Mesenchymal stem cell (in vitro differentiated cells and primary cell): Measurements from ENCODE around the gene KRT38.

Source experiments
- DNase-seq: peaks from one replicate; pipeline ENCODE4 v3.0.0-alpha.2; 2013
- H2AFZ ChIP-seq: one replicate; pipeline ENCODE4 v1.6.1; 2013; ENCODE audit warnings: low read depth, mild to moderate bottlenecking, control low read depth, inconsistent platforms, low read length, moderate library complexity
- H2AK5ac ChIP-seq: 2 replicates; pipeline ENCODE4 v1.6.1; 2013; ENCODE audit warnings: low read length, moderate library complexity, mild to moderate bottlenecking, inconsistent platforms; ENCODE audit not compliant: severe bottlenecking
- H2BK120ac ChIP-seq: one replicate; pipeline ENCODE4 v1.6.1; 2013; ENCODE audit warnings: low read depth, mild to moderate bottlenecking, inconsistent platforms, low read length, moderate library complexity
- H2BK12ac ChIP-seq, 2 experiments: one replicate each; pipeline ENCODE4 v1.6.1; 2013; ENCODE audit warnings: inconsistent platforms in 2 of 2, low read length in 2 of 2, mild to moderate bottlenecking in 2 of 2, moderate library complexity in 2 of 2, control low read depth in 1 of 2
- H2BK15ac ChIP-seq: one replicate; pipeline ENCODE4 v1.6.1; 2013; ENCODE audit warnings: mild to moderate bottlenecking, low read depth, inconsistent platforms; ENCODE audit not compliant: poor library complexity, severe bottlenecking
- H2BK5ac ChIP-seq: 2 replicates; pipeline ENCODE4 v1.6.1; 2013; ENCODE audit warnings: low read depth, mild to moderate bottlenecking, low read length, control low read depth, inconsistent platforms; ENCODE audit not compliant: poor library complexity, severe bottlenecking
- H3K14ac ChIP-seq, 2 experiments: one replicate each; pipeline ENCODE4 v1.6.1; 2013; ENCODE audit warnings: inconsistent platforms in 2 of 2, low read length in 2 of 2, control low read depth in 1 of 2, mild to moderate bottlenecking in 1 of 2, moderate library complexity in 1 of 2
- H3K18ac ChIP-seq, 2 experiments: one replicate each; pipeline ENCODE4 v1.6.1; 2013; ENCODE audit warnings: inconsistent platforms in 2 of 2, low read length in 2 of 2, control low read depth in 1 of 2, low read depth in 1 of 2, mild to moderate bottlenecking in 1 of 2
- H3K23ac ChIP-seq, 2 experiments: one replicate each; pipeline ENCODE4 v1.6.1; 2013; ENCODE audit warnings: inconsistent platforms in 2 of 2, low read length in 2 of 2, mild to moderate bottlenecking in 2 of 2, moderate library complexity in 2 of 2, control low read depth in 1 of 2
- H3K27ac ChIP-seq: 2 replicates; pipeline ENCODE4 v1.5.1; 2013; ENCODE audit warnings: mild to moderate bottlenecking, moderate library complexity, low read length, control low read depth, inconsistent platforms; ENCODE audit not compliant: poor library complexity, severe bottlenecking
- H3K27me3 ChIP-seq, 2 experiments: 2 replicates each; pipeline versions ENCODE4 v1.6.1 to v1.7.0; 2013; ENCODE audit warnings: low read length in 2 of 2, mild to moderate bottlenecking in 2 of 2, moderate library complexity in 2 of 2, control low read depth in 1 of 2, inconsistent platforms in 1 of 2; ENCODE audit not compliant: control insufficient read depth in 1 of 2, insufficient read depth in 1 of 2
- H3K36me3 ChIP-seq, 2 experiments: 2 replicates each; pipeline versions ENCODE4 v1.6.1 to v1.7.0; 2013; ENCODE audit warnings: low read length in 2 of 2, control low read depth in 1 of 2, inconsistent platforms in 1 of 2, low read depth in 1 of 2, mild to moderate bottlenecking in 1 of 2; ENCODE audit not compliant: insufficient read depth in 2 of 2, control insufficient read depth in 1 of 2
- H3K4ac ChIP-seq, 2 experiments: one replicate each; pipeline ENCODE4 v1.6.1; 2013; ENCODE audit warnings: inconsistent platforms in 2 of 2, low read length in 2 of 2, mild to moderate bottlenecking in 2 of 2, moderate library complexity in 2 of 2, control low read depth in 1 of 2, low read depth in 1 of 2
- H3K4me1 ChIP-seq: 2 replicates; pipeline ENCODE4 v1.6.1; 2013; ENCODE audit warnings: low read depth, low read length, control low read depth; ENCODE audit not compliant: control insufficient read depth, insufficient read depth
- H3K4me2 ChIP-seq: 2 replicates; pipeline ENCODE4 v1.6.1; 2013; ENCODE audit warnings: low read length, mild to moderate bottlenecking, inconsistent platforms; ENCODE audit not compliant: poor library complexity, severe bottlenecking
- H3K4me3 ChIP-seq, 2 experiments: 2 replicates each; pipeline versions ENCODE4 v1.5.1 to v1.7.0; 2013; ENCODE audit warnings: low read length in 2 of 2, mild to moderate bottlenecking in 2 of 2, control low read depth in 1 of 2, low read depth in 1 of 2; ENCODE audit not compliant: insufficient read depth in 1 of 2
- H3K79me1 ChIP-seq: replicated peaks from 2 replicates; pipeline ENCODE4 v1.6.1; 2013; ENCODE audit warnings: mild to moderate bottlenecking, control low read depth, low read length, inconsistent platforms; ENCODE audit not compliant: poor library complexity, severe bottlenecking
- H3K9ac ChIP-seq: 2 replicates; pipeline ENCODE4 v1.7.0; 2013; ENCODE audit warnings: mild to moderate bottlenecking, low read length, moderate library complexity
- H3K9me3 ChIP-seq: 2 replicates; pipeline ENCODE4 v1.7.0; 2013; ENCODE audit warnings: mild to moderate bottlenecking, low read length; ENCODE audit not compliant: control insufficient read depth
- H4K8ac ChIP-seq: one replicate; pipeline ENCODE4 v1.6.1; 2013; ENCODE audit warnings: inconsistent platforms, mild to moderate bottlenecking, low read length, moderate library complexity
- H4K91ac ChIP-seq: one replicate; pipeline ENCODE4 v1.6.1; 2013; ENCODE audit warnings: mild to moderate bottlenecking, low read length, inconsistent platforms
- WGBS: methylation state at CpG from one replicate; pipeline ENCODE4 v1.1.7; 2013; ENCODE audit warnings: mixed read lengths; 5-methylcytosine and 5-hydroxymethylcytosine counted together

The KRT38 gene

GRCh38 chr17:41393294-41393693 lies 47.5 kb downstream of the KRT38 start:
- H2AK5ac ChIP-seq = no peak overlapping the region
- no peaks in the 10 kb centered on the region for H3K9me3 ChIP-seq
- no peak overlapping the region for H2BK5ac ChIP-seq
- H2AFZ ChIP-seq = no peak overlapping the region
- no peak overlapping the region for H3K4me3 ChIP-seq
- no peak overlapping the region for H2BK12ac ChIP-seq
- H3K18ac ChIP-seq = peak overlapping the region in 1 of 2 experiments; percentile 11
- no peak for DNase-seq
- no peak overlapping the region for H3K9ac ChIP-seq
- H2BK120ac ChIP-seq = no peak overlapping the region
- no peak overlapping the region for H3K4me2 ChIP-seq
- H2BK15ac ChIP-seq = no peak overlapping the region
- no peak overlapping the region for H4K8ac ChIP-seq
- peaks cover 0 to 23% of the 10 kb centered on the region in 2 experiments for H3K27me3 ChIP-seq
- 83% methylated on average over 5 of the region's 5 CpGs for WGBS
- H4K91ac ChIP-seq = no peak overlapping the region
- H3K27ac ChIP-seq = no peak overlapping the region
- H3K79me1 ChIP-seq = no peaks in the 10 kb centered on the region
- no peak overlapping the region for H3K14ac ChIP-seq
- H3K4ac ChIP-seq = no peak overlapping the region
- no peaks in the 10 kb centered on the region for H3K36me3 ChIP-seq
- no peak overlapping the region for H3K23ac ChIP-seq
- peaks cover 4% of the 10 kb centered on the region for H3K4me1 ChIP-seq

DNA sequence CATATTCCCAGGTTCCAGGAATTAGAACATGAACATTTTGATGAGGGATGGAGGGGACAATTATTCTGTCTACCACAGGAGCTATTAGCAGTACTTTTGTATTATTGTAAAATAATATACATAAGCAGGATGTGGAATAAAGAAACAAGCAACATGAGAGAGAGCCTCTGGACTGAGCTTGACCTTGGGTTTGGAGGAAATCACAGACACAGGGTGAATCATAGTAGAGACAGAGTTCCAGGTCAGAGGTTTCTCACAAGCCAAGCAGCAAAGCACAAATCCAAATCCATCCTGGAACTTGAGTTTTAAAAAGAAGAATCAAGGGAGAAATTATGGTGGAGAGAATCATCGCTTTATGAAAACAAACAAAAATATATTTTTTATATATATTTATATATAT lies 48.5 kb downstream of the KRT38 start:
- DNase-seq = no peak
- Histone ChIP-seq H3K4me1 (peaks cover 4% of the 10 kb centered on the region), H2AFZ (no peak overlapping the region), H2BK15ac (no peak overlapping the region), H2BK120ac (no peak overlapping the region), H3K4ac (no peak overlapping the region), H3K79me1 (no peaks in the 10 kb centered on the region), H3K4me3 (no peak overlapping the region), H3K27ac (no peak overlapping the region), H4K8ac (no peak overlapping the region), H3K23ac (no peak overlapping the region), H3K18ac (no peak overlapping the region), H3K9ac (no peak overlapping the region), H3K27me3 (peaks cover 0 to 28% of the 10 kb centered on the region in 2 experiments), H4K91ac (no peak overlapping the region), H3K14ac (no peak overlapping the region), H3K36me3 (no peaks in the 10 kb centered on the region), H3K9me3 (no peaks in the 10 kb centered on the region), H2BK12ac (no peak overlapping the region), H3K4me2 (no peak overlapping the region), H2AK5ac (no peak overlapping the region), H2BK5ac (no peak overlapping the region)
- no CpG with 5 or more reads among the region's 1 CpG for WGBS

DNA sequence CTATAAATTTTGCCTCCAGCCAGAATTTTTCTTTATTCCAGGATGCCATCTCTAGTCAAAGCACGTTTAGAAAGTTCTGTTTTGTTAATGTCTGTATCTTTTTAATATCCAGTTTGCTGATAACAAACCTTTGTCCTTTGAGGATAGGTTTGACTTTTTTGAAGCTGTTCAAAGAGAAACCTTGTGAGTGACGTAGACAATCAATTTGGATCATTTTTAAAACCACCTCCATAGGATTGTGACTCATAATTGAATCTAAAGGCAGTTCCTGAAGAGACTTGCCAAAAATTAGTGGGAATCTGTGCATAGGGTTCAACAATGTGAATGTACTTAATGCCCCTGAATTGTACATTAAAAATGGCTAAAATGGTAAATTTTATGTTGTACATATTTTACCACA lies 49.2 kb downstream of the KRT38 start:
- H2AK5ac ChIP-seq = no peak overlapping the region
- no peak overlapping the region for H3K4me2 ChIP-seq
- no peak overlapping the region for H3K23ac ChIP-seq
- H3K4me1 ChIP-seq = peaks cover 4% of the 10 kb centered on the region
- H3K14ac ChIP-seq = no peak overlapping the region
- H2AFZ ChIP-seq = no peak overlapping the region
- H4K91ac ChIP-seq = no peak overlapping the region
- no peak overlapping the region for H2BK5ac ChIP-seq
- H3K4ac ChIP-seq = no peak overlapping the region
- H2BK120ac ChIP-seq = no peak overlapping the region
- no peak for DNase-seq
- H2BK12ac ChIP-seq = no peak overlapping the region
- H3K27ac ChIP-seq = no peak overlapping the region
- H3K9ac ChIP-seq = no peak overlapping the region
- H3K27me3 ChIP-seq = peaks cover 0 to 25% of the 10 kb centered on the region in 2 experiments
- no peaks in the 10 kb centered on the region for H3K79me1 ChIP-seq
- no peak overlapping the region for H2BK15ac ChIP-seq
- H4K8ac ChIP-seq = no peak overlapping the region
- no peaks in the 10 kb centered on the region for H3K9me3 ChIP-seq
- H3K18ac ChIP-seq = no peak overlapping the region
- WGBS = no CpG with 5 or more reads among the region's 2 CpGs
- no peaks in the 10 kb centered on the region for H3K36me3 ChIP-seq
- H3K4me3 ChIP-seq = no peak overlapping the region

DNA sequence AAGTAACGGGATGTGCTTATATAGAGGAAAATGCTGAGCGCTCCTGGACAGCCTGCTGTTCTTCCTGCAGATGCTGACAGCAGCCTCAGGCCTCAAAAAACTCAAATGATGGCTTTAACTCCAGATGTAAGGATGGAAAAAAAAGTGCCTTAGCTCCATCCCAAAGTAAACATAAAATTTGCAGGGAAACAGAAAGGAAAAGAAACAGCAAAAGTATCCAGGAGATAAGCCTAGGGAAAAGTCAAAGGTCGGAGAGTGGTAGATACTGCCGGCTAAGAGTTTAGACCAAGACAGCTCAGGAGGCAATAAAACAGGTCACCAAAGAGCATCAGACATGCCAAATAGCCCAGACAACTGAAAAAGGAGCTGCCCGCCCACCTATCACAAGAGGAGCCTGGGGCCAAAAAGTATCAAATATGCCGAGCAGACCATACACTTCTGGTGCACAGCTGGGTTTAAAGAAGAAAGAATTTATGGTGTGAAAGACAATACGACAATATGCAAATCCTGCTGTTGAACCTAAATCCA lies 50.3 kb downstream of the KRT38 start:
- no peaks in the 10 kb centered on the region for H3K79me1 ChIP-seq
- H3K9ac ChIP-seq = no peak overlapping the region
- no peaks in the 10 kb centered on the region for H3K36me3 ChIP-seq
- H2BK15ac ChIP-seq = no peak overlapping the region
- H3K4me1 ChIP-seq = peaks cover 4% of the 10 kb centered on the region
- WGBS = 50% methylated on average over 6 of the region's 7 CpGs
- no peak overlapping the region for H2BK5ac ChIP-seq
- H2BK120ac ChIP-seq = no peak overlapping the region
- no peak overlapping the region for H3K27ac ChIP-seq
- H3K23ac ChIP-seq = no peak overlapping the region
- no peak overlapping the region for H3K14ac ChIP-seq
- no peak overlapping the region for H2BK12ac ChIP-seq
- no peak overlapping the region for H4K8ac ChIP-seq
- H3K27me3 ChIP-seq = peaks cover 0 to 15% of the 10 kb centered on the region in 2 experiments
- no peak for DNase-seq
- no peak overlapping the region for H2AK5ac ChIP-seq
- H3K18ac ChIP-seq = no peak overlapping the region
- H3K4me3 ChIP-seq = no peak overlapping the region
- H3K4ac ChIP-seq = no peak overlapping the region
- no peaks in the 10 kb centered on the region for H3K9me3 ChIP-seq
- H2AFZ ChIP-seq = no peak overlapping the region
- no peak overlapping the region for H4K91ac ChIP-seq
- no peak overlapping the region for H3K4me2 ChIP-seq
